HepG2 (cell line): Measurements from ENCODE around the gene HOXA11. TPM values are rescaled to one million over a fixed set of nuclear protein-coding genes. Genes with fewer than 3 reads are reported as not detected.

Source experiments
- ATAC-seq: fragments of 200-7000 bp; cut with Tn5 transposase; 3 replicates; pipeline ENCODE4 v1.9.1; 2020; ENCODE audit warnings: mild to moderate bottlenecking, moderate library complexity
- BruUV-seq: library from RNA; stranded (reverse); fragments of 400-500 nt; replicated peaks from 2 replicates; lab custom pipeline; 2021; lab: Mats Ljungman, UMichigan
- CTCF ChIA-PET: fragments of 300-600 bp; formaldehyde crosslinking; extraction: SDS; loops from one replicate; lab custom pipeline; 2021; ENCODE audit warnings: low total read pairs, inconsistent platforms, low intra/inter-chr PET ratio; lab: Yijun Ruan, JAX
- POLR2A ChIA-PET: fragments of 350-600 bp; sonication (Branson Sonifier 250); formaldehyde crosslinking; loops from one replicate; lab custom pipeline; 2020; ENCODE audit warnings: antibody characterized with exemption, inconsistent platforms; lab: Yijun Ruan, JAX
- DNase-seq: peaks from one replicate; pipeline ENCODE4 v3.0.0-alpha.2; 2015; ENCODE audit warnings: low spot score
- FAIRE-seq: peaks from 3 replicates; lab custom pipeline; 2011; peaks lifted over from hg19 to GRCh38; lab: Jason Lieb, UNC
- H2AFZ ChIP-seq: one replicate; pipeline ENCODE4 v1.6.1; 2011; ENCODE audit warnings: low read length, inconsistent platforms
- H3K27ac ChIP-seq: fragments of 300-600 bp; 3 replicates; pipeline ENCODE4 v1.8.0; 2011; ENCODE audit warnings: mixed run types, mild to moderate bottlenecking, mixed read lengths, low read length, inconsistent platforms; ENCODE audit not compliant: insufficient read depth; ENCODE audit errors: extremely low read length
- H3K27me3 ChIP-seq, 2 experiments: fragments of 200-600 bp in 1 of 2; 2 replicates in 1 of 2; 3 replicates in 1 of 2; pipeline versions ENCODE4 v1.6.0 to v1.8.0; 2011; ENCODE audit warnings: low read length in 2 of 2, mild to moderate bottlenecking in 2 of 2, moderate library complexity in 2 of 2, inconsistent platforms in 1 of 2; ENCODE audit not compliant: insufficient read depth in 2 of 2, control insufficient read depth in 1 of 2
- H3K36me3 ChIP-seq, 2 experiments: fragments of 200-600 bp in 1 of 2; replicated peaks in 1 of 2; 2 replicates in 1 of 2; 3 replicates in 1 of 2; pipeline versions ENCODE4 v1.5.1 to v1.8.0; 2011; ENCODE audit warnings: low read length in 2 of 2, inconsistent platforms in 1 of 2; ENCODE audit not compliant: insufficient read depth in 2 of 2, control insufficient read depth in 1 of 2
- H3K4me1 ChIP-seq: 2 replicates; pipeline ENCODE4 v1.5.1; 2012; ENCODE audit warnings: low read length, inconsistent platforms; ENCODE audit not compliant: insufficient read depth
- H3K4me2 ChIP-seq: 2 replicates; pipeline ENCODE4 v1.6.0; 2011; ENCODE audit warnings: low read depth, low read length, inconsistent platforms
- H3K4me3 ChIP-seq, 3 experiments: fragments of 200-600 bp in 1 of 3; sonication (generic), shearing (Covaris generic) in 1 of 3; replicated peaks in 1 of 3; 2 replicates each; pipeline ENCODE4 v1.5.1; 2011 to 2016; ENCODE audit warnings: low read length in 3 of 3, inconsistent platforms in 2 of 3, low read depth in 2 of 3, mild to moderate bottlenecking in 2 of 3, control low read depth in 1 of 3, mixed read lengths in 1 of 3; ENCODE audit not compliant: insufficient read depth in 1 of 3
- H3K79me2 ChIP-seq: one replicate; pipeline ENCODE4 v1.6.1; 2011; ENCODE audit warnings: low read length, inconsistent platforms; ENCODE audit not compliant: insufficient read depth
- H3K9ac ChIP-seq: 2 replicates; pipeline ENCODE4 v1.6.0; 2011; ENCODE audit warnings: mild to moderate bottlenecking, low read depth, low read length, inconsistent platforms; ENCODE audit not compliant: insufficient read depth
- H3K9me3 ChIP-seq: 2 replicates; pipeline ENCODE4 v1.5.1; 2012; ENCODE audit warnings: mild to moderate bottlenecking, low read length
- H4K20me1 ChIP-seq: 2 replicates; pipeline ENCODE4 v1.6.0; 2011; ENCODE audit warnings: inconsistent platforms, mild to moderate bottlenecking, low read length, moderate library complexity; ENCODE audit not compliant: insufficient read depth
- BCL6 ChIP-seq: IDR thresholded peaks from 2 replicates; pipeline ENCODE4 v1.6.1; 2016; ENCODE audit warnings: missing genetic modification reagents, missing compliant biosample characterization
- CTCF ChIP-seq: sonication (generic); formaldehyde crosslinking; IDR thresholded peaks from 2 replicates; pipeline ENCODE4 v1.5.0; 2020; ENCODE audit warnings: mild to moderate bottlenecking, missing genetic modification reagents, moderate library complexity
- EZH2 ChIP-seq: conservative IDR thresholded peaks from 2 replicates; pipeline ENCODE4 v1.6.1; 2012; ENCODE audit warnings: mild to moderate bottlenecking, low read depth, low read length, moderate library complexity
- HNRNPLL ChIP-seq: fragments of 200-400 bp; formaldehyde crosslinking; IDR thresholded peaks from 2 replicates; pipeline ENCODE4 v1.6.1; 2017; ENCODE audit warnings: mild to moderate bottlenecking, low read depth, low read length; ENCODE audit not compliant: poor library complexity, severe bottlenecking
- KDM5B ChIP-seq: sonication (generic); formaldehyde crosslinking; IDR thresholded peaks from 2 replicates; pipeline ENCODE4 v1.4.0; 2020; ENCODE audit warnings: missing genetic modification reagents, mild to moderate bottlenecking, borderline replicate concordance
- MLX ChIP-seq: IDR thresholded peaks from 2 replicates; pipeline ENCODE4 v1.6.1; 2016
- NFKB2 ChIP-seq: sonication (generic); formaldehyde crosslinking; IDR thresholded peaks from 2 replicates; pipeline ENCODE4 v1.4.0; 2020; ENCODE audit warnings: missing genetic modification reagents, borderline replicate concordance
- WGBS: methylation state at CpG from one replicate; pipeline ENCODE4 v1.1.6; 2017; ENCODE audit warnings: low lambda C conversion rate; 5-methylcytosine and 5-hydroxymethylcytosine counted together
- in situ Hi-C: cut with HindIII; loops from 2 replicates; pipeline ENCODE4 v1.10.0; 2017; ENCODE audit warnings: low pct_unique_long_range_greater_than_20kb; ENCODE audit not compliant: extremely low pct_ligation_motif_present
- intact Hi-C: fragments of 100-400 bp; cut with micrococcal nuclease; formaldehyde crosslinking; loops from one replicate; pipeline ENCODE4 v1.10.0; 2022; ENCODE audit not compliant: unreplicated experiment
- polyA plus RNA-seq, 8 experiments: library from polyadenylated mRNA; depleted of rRNA in 3 of 8; stranded (reverse) in 7 of 8; unstranded in 1 of 8; fragments of >200 nt; fragmentation: Illumina TruSeq in 4 of 8; extraction: Trizol in 4 of 8; gene quantifications; 2 replicates each; pipeline versions ENCODE4 v1.2.1 to v1.2.3, GENCODE V29; 2011 to 2016; ENCODE audit warnings: low read depth in 4 of 8, missing spikeins in 1 of 8, mixed read lengths in 1 of 8; ENCODE audit not compliant: insufficient read depth in 1 of 8
- total RNA-seq, 5 experiments: library from RNA; depleted of rRNA; stranded (reverse); fragments of >200 nt; fragmentation: Illumina TruSeq; extraction: Trizol; gene quantifications; 2 replicates each; pipeline ENCODE4 v1.2.3, GENCODE V29; 2016; ENCODE audit warnings: low read depth in 1 of 5

The HOXA11 gene
- total and polyA plus RNA-seq, 2 of the 13 experiments (the other 11 are each of a cell fraction or from before 2014, with no cell fraction given), result not detected

- WGBS, result 59% methylated on average over 33 of the region's 47 CpGs
- TF ChIP-seq HNRNPLL, result peak; percentile 18
- no peak for TF ChIP-seq KDM5B (CRISPR knock-in tag)
- peak; percentile 36; the same call in 1 of the 2 replicates for TF ChIP-seq BCL6
- TF ChIP-seq EZH2, result 0 out of 2 replicates have a peak, but pooled peaks have one; percentile 57
- peak; percentile 18; the same call in 1 of the 2 replicates for TF ChIP-seq NFKB2
- no peak for TF ChIP-seq MLX (CRISPR knock-in tag)
- TF ChIP-seq CTCF, result 0 out of 2 replicates have a peak, but pooled peaks have one; percentile 26
- Histone ChIP-seq H2AFZ (no peak overlapping the region), H3K4me2 (peak overlapping the region; percentile 55; the same call in 1 of the 2 replicates), H3K36me3 (no peaks in the 10 kb centered on the region), H3K9me3 (no peaks in the 10 kb centered on the region), H3K27me3 (peaks cover 2 to 45% of the 10 kb centered on the region in 2 experiments), H3K9ac (no peak overlapping the region), H3K27ac (no peak overlapping the region), H3K4me1 (0 out of 2 replicates have a peak, but pooled peaks cover 4% of the 10 kb centered on the region), H3K4me3 (peak overlapping the region in 2 of 3 experiments; percentile 44 to 63; a peak in 3 of 6 replicates), H3K79me2 (no peaks in the 10 kb centered on the region), H4K20me1 (no peaks in the 10 kb centered on the region)
- DNase-seq (no peak), ATAC-seq (peak; percentile 19; the same call in 2 of the 3 replicates), FAIRE-seq (no peak)
- intact Hi-C loops, result loop anchor here (5.0 kb wide), 1 partner anchor 482 kb away; no protein-coding TSS in a partner anchor
- no TSS peak for BruUV-seq
- in situ Hi-C loops, result loop anchor here (25.0 kb wide), 1 partner anchor 1077 kb away; no protein-coding TSS in a partner anchor
- POLR2A ChIA-PET, result no interaction called here
- CTCF ChIA-PET, result no interaction called here
Observed at GRCh38 chr7:27164367-27165088, 20.5 kb downstream of the HOXA11 start.
